H54 (cell line): ENCODE measurements around the gene NDRG4.
A peak's percentile ranks its signal among the peaks of the same experiment; 100 is the strongest.

Source experiments
- DNase-seq: peaks from one replicate; pipeline ENCODE4 v3.0.0; 2011; ENCODE audit warnings: low spot score, mixed read lengths; ENCODE audit not compliant: insufficient read length
- FAIRE-seq: peaks from 3 replicates; lab custom pipeline; 2011; peaks lifted over from hg19 to GRCh38; lab: Jason Lieb, UNC
- POLR2A ChIP-seq: IDR thresholded peaks from 2 replicates; pipeline ENCODE4 v1.6.1; 2011; ENCODE audit warnings: low read depth, mild to moderate bottlenecking, low read length

Gene NDRG4, protein sequence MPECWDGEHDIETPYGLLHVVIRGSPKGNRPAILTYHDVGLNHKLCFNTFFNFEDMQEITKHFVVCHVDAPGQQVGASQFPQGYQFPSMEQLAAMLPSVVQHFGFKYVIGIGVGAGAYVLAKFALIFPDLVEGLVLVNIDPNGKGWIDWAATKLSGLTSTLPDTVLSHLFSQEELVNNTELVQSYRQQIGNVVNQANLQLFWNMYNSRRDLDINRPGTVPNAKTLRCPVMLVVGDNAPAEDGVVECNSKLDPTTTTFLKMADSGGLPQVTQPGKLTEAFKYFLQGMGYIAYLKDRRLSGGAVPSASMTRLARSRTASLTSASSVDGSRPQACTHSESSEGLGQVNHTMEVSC

GRCh38 chr16:58499615-58500351 lies at the start of gene NDRG4:
Gene NDRG4 (plus strand): TSS chr16:58500143. CDS start chr16:58500249, 106 bp downstream.
- FAIRE-seq = no peak
- peak; percentile 82 for DNase-seq
- peak; percentile 80 for TF ChIP-seq POLR2A

DNA sequence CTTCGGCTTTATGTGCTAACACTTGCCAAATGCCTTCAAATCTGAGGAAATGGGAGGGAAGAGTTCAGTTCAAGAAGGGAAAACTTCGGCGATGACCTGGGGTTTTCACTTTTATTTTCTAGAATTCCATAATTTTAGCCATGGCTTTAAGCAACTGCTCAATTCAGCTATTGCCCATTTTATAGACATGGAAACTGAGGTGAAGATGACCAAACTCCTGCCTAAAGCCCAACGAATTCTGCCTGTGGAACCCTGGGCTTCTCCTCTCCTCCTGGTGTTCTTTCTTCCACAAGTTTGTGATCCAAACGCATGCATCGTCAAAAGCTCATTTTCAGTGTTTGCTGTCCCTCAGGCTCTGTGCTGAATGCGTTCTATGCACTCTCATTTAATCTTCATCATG lies 49.4 kb upstream of the NDRG4 start:
- DNase-seq = no peak
- no peak for TF ChIP-seq POLR2A
- FAIRE-seq = no peak

DNA sequence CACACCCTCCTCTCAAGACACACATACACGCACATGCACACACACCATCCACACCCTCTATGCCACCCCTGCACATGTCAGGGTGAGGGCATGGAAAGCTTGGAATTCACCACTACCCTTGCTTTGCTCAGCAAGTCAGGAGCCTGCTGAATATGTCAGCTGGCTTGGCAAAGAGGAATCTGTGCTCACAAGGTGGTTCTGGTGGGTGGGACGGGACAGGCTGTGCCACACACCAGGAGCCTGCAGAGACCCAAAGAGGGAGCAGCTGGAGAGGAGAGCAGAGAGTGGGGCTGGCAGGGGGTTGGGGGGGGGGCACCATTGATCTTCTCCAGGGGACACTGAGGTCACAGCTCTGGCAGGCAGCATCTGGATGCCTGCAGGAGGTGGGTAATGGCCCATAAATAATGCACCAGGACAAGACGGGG lies 48.7 kb upstream of the NDRG4 start:
- FAIRE-seq (no peak), DNase-seq (no peak)
- TF ChIP-seq POLR2A = no peak

DNA sequence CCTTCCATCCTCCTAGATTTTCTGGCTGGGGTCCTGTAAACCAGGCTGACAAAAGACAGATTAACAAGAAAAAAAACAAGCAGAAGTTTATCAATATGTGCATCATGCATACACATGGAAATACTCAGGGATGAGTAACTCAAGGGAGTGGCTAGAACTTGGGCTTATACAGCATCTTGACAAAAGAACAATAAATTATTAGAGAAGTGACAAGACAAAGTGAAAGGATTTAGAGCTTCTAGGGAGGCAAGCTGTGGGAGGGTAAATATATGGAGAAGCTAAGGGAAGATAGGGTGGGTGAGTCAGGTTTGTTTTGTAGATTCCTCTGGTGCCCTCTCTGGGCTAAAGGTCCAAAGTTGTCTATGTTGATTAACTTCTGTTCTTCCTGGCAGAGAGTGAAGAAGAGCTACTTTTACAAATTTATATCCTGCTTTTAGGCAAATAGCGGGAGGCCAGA lies 48.0 kb upstream of the NDRG4 start:
- FAIRE-seq = peak; percentile 33
- DNase-seq = no peak
- no peak for TF ChIP-seq POLR2A

GRCh38 chr16:58452640-58453039 lies 47.3 kb upstream of the NDRG4 start:
- no peak for TF ChIP-seq POLR2A
- FAIRE-seq (no peak), DNase-seq (no peak)

GRCh38 chr16:58454178-58454577 lies 45.8 kb upstream of the NDRG4 start:
- TF ChIP-seq POLR2A = no peak
- FAIRE-seq = no peak
- DNase-seq = no peak

DNA sequence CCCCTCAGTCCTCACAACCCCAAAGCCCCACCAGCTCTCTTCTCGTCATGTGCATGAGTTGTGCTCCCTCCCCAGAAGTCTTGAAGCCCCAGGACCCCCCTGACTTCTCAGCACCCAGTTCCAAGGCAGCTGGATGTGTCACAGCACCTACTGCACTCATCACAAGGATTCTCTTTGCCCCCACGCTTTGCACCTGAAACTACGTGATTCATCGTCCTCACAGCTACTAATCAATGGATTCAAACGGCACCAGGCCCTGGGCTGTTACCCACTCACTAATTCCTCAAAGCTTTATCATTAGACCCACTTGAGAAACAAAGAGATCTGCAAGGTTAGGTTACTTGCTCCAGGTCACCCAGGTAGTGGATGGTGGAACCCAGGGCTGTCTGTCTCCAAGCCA lies 45.1 kb upstream of the NDRG4 start:
- TF ChIP-seq POLR2A = no peak
- no peak for DNase-seq
- no peak for FAIRE-seq

DNA sequence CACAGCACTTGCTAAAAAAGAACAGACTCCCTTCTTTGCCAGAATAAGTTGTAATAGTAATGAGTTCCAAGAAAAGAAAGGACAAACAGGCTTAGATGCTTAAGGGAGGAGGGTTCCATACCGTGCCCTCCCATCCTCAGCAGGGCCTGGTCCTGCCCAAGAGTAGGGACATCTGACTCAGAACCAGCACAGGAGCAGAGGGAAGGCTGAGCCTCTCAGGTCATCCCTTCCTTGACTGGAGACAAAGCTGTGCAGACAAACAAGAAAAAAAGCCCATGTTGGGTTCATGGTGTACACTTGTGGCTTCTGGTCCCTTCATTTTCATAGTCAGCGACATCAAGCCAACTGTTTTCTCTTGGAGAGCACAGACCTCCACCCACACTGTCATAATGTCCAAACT lies 44.2 kb upstream of the NDRG4 start:
- no peak for TF ChIP-seq POLR2A
- DNase-seq = no peak
- no peak for FAIRE-seq

DNA sequence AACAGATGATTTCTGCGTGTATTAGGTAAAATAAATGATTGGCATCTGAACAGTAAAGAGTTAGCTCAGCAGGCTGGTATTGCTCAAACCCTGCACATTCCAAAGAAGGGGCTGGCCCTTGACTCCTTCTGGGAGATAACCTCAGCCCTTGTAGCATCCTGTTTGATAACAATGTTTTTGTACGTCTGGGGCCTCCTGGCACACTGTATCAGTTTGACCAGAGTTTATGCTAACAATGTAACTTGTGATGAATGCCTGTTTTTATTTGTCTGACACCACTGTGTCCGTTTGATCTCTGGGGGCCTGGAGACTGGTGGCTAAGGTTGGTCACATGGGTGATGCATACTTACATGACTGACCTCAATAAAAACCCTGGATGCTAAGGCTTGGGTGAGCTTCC lies 43.8 kb upstream of the NDRG4 start:
- FAIRE-seq = no peak
- no peak for DNase-seq
- no peak for TF ChIP-seq POLR2A

- DNase-seq (no peak), FAIRE-seq (no peak)
- TF ChIP-seq POLR2A = no peak
These were observed 41.2 kb upstream of the NDRG4 start for GRCh38 chr16:58458606-58459343.

GRCh38 chr16:58459344-58460218 lies 40.4 kb upstream of the NDRG4 start:
- peak; percentile 95 for DNase-seq
- FAIRE-seq = peak; percentile 94
- TF ChIP-seq POLR2A = no peak

- no peak for FAIRE-seq
These were observed 39.7 kb upstream of the NDRG4 start for GRCh38 chr16:58460219-58460610.

GRCh38 chr16:58461056-58461455 lies 38.9 kb upstream of the NDRG4 start:
- no peak for TF ChIP-seq POLR2A
- no peak for DNase-seq
- no peak for FAIRE-seq

More at GRCh38 chr16:58460219-58460610, 39.7 kb upstream of the NDRG4 start:
- no peak for DNase-seq
- no peak for TF ChIP-seq POLR2A

- TF ChIP-seq POLR2A = no peak
- DNase-seq = no peak
- no peak for FAIRE-seq
These were observed 38.3 kb upstream of the NDRG4 start for GRCh38 chr16:58461640-58462039.
